Panc1 (cell line): ENCODE measurements around the gene CFHR5. TPM values are rescaled to one million over a fixed set of nuclear protein-coding genes. Genes with fewer than 3 reads are reported as not detected.

Experiments used
- ATAC-seq: fragments of 200-7000 bp; cut with Tn5 transposase; 2 replicates; pipeline ENCODE4 v1.9.1; 2020; ENCODE audit warnings: mild to moderate bottlenecking, moderate library complexity
- BruUV-seq: library from RNA; stranded (reverse); fragments of 400-500 nt; replicated peaks from 2 replicates; lab custom pipeline; 2021; lab: Mats Ljungman, UMichigan
- CTCF ChIA-PET: fragments of 300-600 bp; sonication (Branson Sonifier 250); formaldehyde crosslinking; loops from one replicate; lab custom pipeline; 2022; ENCODE audit warnings: antibody characterized with exemption; lab: Charles Lee
- POLR2A ChIA-PET: fragments of 300-600 bp; sonication (Branson Sonifier 250); formaldehyde crosslinking; loops from one replicate; lab custom pipeline; 2022; ENCODE audit warnings: antibody characterized with exemption; lab: Charles Lee
- DNase-seq: peaks from one replicate; pipeline ENCODE4 v3.0.0-alpha.2; 2010; ENCODE audit warnings: low read depth, low spot score
- H3K27ac ChIP-seq: 2 replicates; pipeline ENCODE4 v1.5.1; 2011; ENCODE audit warnings: mild to moderate bottlenecking, low read length, inconsistent platforms
- H3K27me3 ChIP-seq: fragments of 200-500 bp; sonication (Bioruptor generic); 2 replicates; pipeline ENCODE4 v1.6.0; 2014; ENCODE audit warnings: low read length, inconsistent platforms; ENCODE audit not compliant: control insufficient read depth, insufficient read depth
- H3K36me3 ChIP-seq: fragments of 200-500 bp; sonication (Bioruptor generic); 2 replicates; pipeline ENCODE4 v1.5.1; 2014; ENCODE audit warnings: inconsistent platforms, mild to moderate bottlenecking, low read length, moderate library complexity; ENCODE audit not compliant: control insufficient read depth, insufficient read depth
- H3K4me1 ChIP-seq: 2 replicates; pipeline ENCODE4 v1.5.1; 2011; ENCODE audit warnings: inconsistent platforms, mild to moderate bottlenecking, low read length, moderate library complexity; ENCODE audit not compliant: control insufficient read depth, insufficient read depth
- H3K4me3 ChIP-seq, 2 experiments: 2 replicates each; pipeline ENCODE4 v1.5.1; 2011 to 2012; ENCODE audit warnings: low read depth in 2 of 2, low read length in 2 of 2, mild to moderate bottlenecking in 2 of 2, inconsistent platforms in 1 of 2, moderate library complexity in 1 of 2
- H3K9me3 ChIP-seq: fragments of 200-500 bp; sonication (Bioruptor generic); 2 replicates; pipeline ENCODE4 v1.5.1; 2014; ENCODE audit warnings: low read depth, mild to moderate bottlenecking, inconsistent platforms, low read length, moderate library complexity; ENCODE audit not compliant: control insufficient read depth, insufficient read depth
- CTCF ChIP-seq: fragments of 450-650 bp; IDR thresholded peaks from 2 replicates; pipeline ENCODE4 v1.5.1; 2017; ENCODE audit warnings: mild to moderate bottlenecking
- POLR2AphosphoS5 ChIP-seq: IDR thresholded peaks from 2 replicates; pipeline ENCODE4 v1.6.1; 2012; ENCODE audit warnings: mild to moderate bottlenecking, low read depth, low read length, moderate library complexity
- REST ChIP-seq, 2 experiments: IDR thresholded peaks; 2 replicates each; pipeline ENCODE4 v1.6.1; 2011 to 2012; ENCODE audit warnings: low read depth in 2 of 2, control low read depth in 1 of 2, low read length in 1 of 2, mild to moderate bottlenecking in 1 of 2, moderate library complexity in 1 of 2; ENCODE audit not compliant: insufficient read depth in 1 of 2
- SIN3A ChIP-seq: IDR thresholded peaks from 2 replicates; pipeline ENCODE4 v1.6.1; 2012; ENCODE audit warnings: low read depth, mild to moderate bottlenecking, low read length, moderate library complexity, borderline replicate concordance; ENCODE audit not compliant: insufficient read depth
- TCF7L2 ChIP-seq: IDR thresholded peaks from 2 replicates; pipeline ENCODE4 v1.6.1; 2011; ENCODE audit warnings: mild to moderate bottlenecking, low read depth, low read length, inconsistent platforms
- in situ Hi-C: cut with HindIII; loops from 2 replicates; pipeline ENCODE4 v1.10.0; 2016; ENCODE audit warnings: low sequenced_read_pairs, low pct_unique_long_range_greater_than_20kb
- intact Hi-C: fragments of 100-400 bp; cut with micrococcal nuclease; formaldehyde crosslinking; loops from one replicate; pipeline ENCODE4 v1.10.0; 2022; ENCODE audit not compliant: unreplicated experiment
- total RNA-seq: library from RNA; stranded (reverse); gene quantifications from one replicate; pipeline ENCODE4 v1.2.1, GENCODE V29; 2021; ENCODE audit not compliant: unreplicated experiment

Gene CFHR5
- total RNA-seq, 1 experiment from 2014 or later = not detected

GRCh38 chr1:196960854-196961253 lies 16.5 kb upstream of the CFHR5 start:
- ChIA-PET CTCF (no interaction called here), POLR2A (no interaction called here)
- Histone ChIP-seq H3K27me3 (no peaks in the 10 kb centered on the region), H3K4me3 (no peak overlapping the region), H3K4me1 (no peaks in the 10 kb centered on the region), H3K27ac (no peak overlapping the region), H3K9me3 (no peaks in the 10 kb centered on the region), H3K36me3 (no peaks in the 10 kb centered on the region)
- no peak for DNase-seq
- TF ChIP-seq POLR2AphosphoS5 (no peak), CTCF (no peak), REST (IDR thresholded peaks at IDR 0.05; ENCODE audit: insufficient read depth in 1 of 2, low read depth in 2 of 2, low read length in 1 of 2) (no peak), SIN3A (no peak), TCF7L2 (no peak)
- in situ Hi-C loops (no loop called here), intact Hi-C loops (no loop called here)
- BruUV-seq = no TSS peak
- no peak for ATAC-seq

GRCh38 chr1:196970182-196970581 lies 7.2 kb upstream of the CFHR5 start:
- ATAC-seq = no peak
- no TSS peak for BruUV-seq

GRCh38 chr1:196976278-196976677 lies 1.1 kb upstream of the CFHR5 start:
- intact Hi-C loops = no loop called here
- ATAC-seq (no peak), DNase-seq (no peak)
- Histone ChIP-seq H3K36me3 (no peaks in the 10 kb centered on the region), H3K27ac (no peak overlapping the region), H3K4me3 (no peak overlapping the region), H3K4me1 (no peaks in the 10 kb centered on the region), H3K9me3 (no peaks in the 10 kb centered on the region), H3K27me3 (no peaks in the 10 kb centered on the region)
- no peak for TF ChIP-seq SIN3A
- TF ChIP-seq TCF7L2 = no peak
- TF ChIP-seq POLR2AphosphoS5 = no peak
- TF ChIP-seq REST (IDR thresholded peaks at IDR 0.05; ENCODE audit: insufficient read depth in 1 of 2, low read depth in 2 of 2, low read length in 1 of 2) = no peak
- no peak for TF ChIP-seq CTCF
- ChIA-PET CTCF (no interaction called here), POLR2A (no interaction called here)
- in situ Hi-C loops = no loop called here
- BruUV-seq = no TSS peak

More at GRCh38 chr1:196970182-196970581, 7.2 kb upstream of the CFHR5 start:
- Histone ChIP-seq H3K27ac (no peak overlapping the region), H3K4me3 (no peak overlapping the region), H3K36me3 (no peaks in the 10 kb centered on the region), H3K9me3 (no peaks in the 10 kb centered on the region), H3K4me1 (no peaks in the 10 kb centered on the region), H3K27me3 (no peaks in the 10 kb centered on the region)
- no peak for DNase-seq
- POLR2A ChIA-PET = no interaction called here
- intact Hi-C loops = no loop called here
- in situ Hi-C loops = no loop called here
- TF ChIP-seq TCF7L2 (no peak), POLR2AphosphoS5 (no peak)
- CTCF ChIA-PET = no interaction called here
